Cardiac muscle cell (in vitro differentiated cells and primary cell): Measurements from ENCODE around the gene MMP28. TPM values are rescaled to one million over a fixed set of nuclear protein-coding genes. Genes with fewer than 3 reads are reported as not detected.
"Not testable (repeated sequence)": the region's sequence is repeated elsewhere in the genome, so short reads cannot be mapped to it uniquely, and the experiment has no call there.

ENCODE experiments used
- DNase-seq, 2 donors: peaks; one replicate each; pipeline versions ENCODE4 v3.0.0 to v3.0.0-alpha.2; 2010 to 2017; ENCODE audit warnings: low read depth in 1 of 2, low spot score in 1 of 2
- H3K27ac ChIP-seq: fragments of 200-600 bp; sonication (generic); 2 replicates; pipeline ENCODE4 v1.5.1; 2016
- H3K27me3 ChIP-seq: fragments of 200-600 bp; sonication (generic); 2 replicates; pipeline ENCODE4 v1.6.0; 2016; ENCODE audit warnings: control low read depth
- H3K36me3 ChIP-seq: fragments of 200-600 bp; sonication (generic); 2 replicates; pipeline ENCODE4 v1.5.1; 2016; ENCODE audit warnings: control low read depth
- H3K4me1 ChIP-seq: fragments of 200-600 bp; sonication (generic); 2 replicates; pipeline ENCODE4 v1.8.1; 2017; ENCODE audit warnings: low read depth, mild to moderate bottlenecking, mixed run types
- H3K4me3 ChIP-seq: fragments of 200-600 bp; sonication (generic); 2 replicates; pipeline ENCODE4 v1.5.1; 2016; ENCODE audit warnings: mild to moderate bottlenecking
- H3K9me3 ChIP-seq: fragments of 200-600 bp; sonication (generic); 2 replicates; pipeline ENCODE4 v1.5.1; 2017; ENCODE audit warnings: low read depth, mild to moderate bottlenecking, control low read depth
- CTCF ChIP-seq: IDR thresholded peaks from 2 replicates; pipeline ENCODE4 v1.5.1; 2012; ENCODE audit warnings: low read depth, mild to moderate bottlenecking, low read length
- polyA plus RNA-seq: library from polyadenylated mRNA; unstranded; fragments of >200 nt; fragmentation: Nextera tagmentation; extraction: Ambion mirVana; gene quantifications from 2 replicates; pipeline ENCODE4 v1.2.1, GENCODE V29; 2016
- total RNA-seq: library from RNA; depleted of rRNA; stranded (reverse); fragments of >200 nt; gene quantifications from 2 replicates; pipeline ENCODE4 v1.2.3, GENCODE V29; 2016

The MMP28 gene
- total and polyA plus RNA-seq, 2 experiments from 2014 or later: 0.84 TPM; not detected in 1

GRCh38 chr17:35760587-35760986 is 34.9 kb downstream of the MMP28 start, which contains the start of gene C17orf50:
Gene C17orf50, plus strand, starts transcription at chr17:35760887. Its CDS starts 55 bp downstream, at chr17:35760942.
- Histone ChIP-seq H3K9me3 (no peaks in the 10 kb centered on the region), H3K4me3 (no peak within 1 kb of the TSS), H3K36me3 (no peaks in the 10 kb centered on the region), H3K27ac (no peak within 1 kb of the TSS), H3K27me3 (no peaks in the 10 kb centered on the region), H3K4me1 (no peaks in the 10 kb centered on the region)
- no peak for TF ChIP-seq CTCF
- no peak for DNase-seq

GRCh38 chr17:35757243-35757642 is 38.2 kb downstream of the MMP28 start:
- H3K4me1 ChIP-seq: no peaks in the 10 kb centered on the region
- H3K9me3 ChIP-seq: no peaks in the 10 kb centered on the region
- DNase-seq: no peak
- no peak overlapping the region for H3K4me3 ChIP-seq
- H3K36me3 ChIP-seq: no peaks in the 10 kb centered on the region
- TF ChIP-seq CTCF: no peak
- no peak overlapping the region for H3K27ac ChIP-seq
- H3K27me3 ChIP-seq: no peaks in the 10 kb centered on the region

- no peaks in the 10 kb centered on the region for H3K9me3 ChIP-seq
- no peak within 1 kb of the TSS for H3K27ac ChIP-seq
- H3K4me1 ChIP-seq: no peaks in the 10 kb centered on the region
- no peak within 1 kb of the TSS for H3K4me3 ChIP-seq
- no peaks in the 10 kb centered on the region for H3K36me3 ChIP-seq
- no peak for TF ChIP-seq CTCF
- no peaks in the 10 kb centered on the region for H3K27me3 ChIP-seq
- peak; percentile 14 to 34 for DNase-seq
Measured at GRCh38 chr17:35752945-35753764, 42.3 kb downstream of the MMP28 start, which contains the start of gene GAS2L2. Gene GAS2L2, minus strand, starts transcription at chr17:35753239. Its CDS starts 389 bp downstream, at chr17:35752850.

GRCh38 chr17:35752471-35752870 is 43.0 kb downstream of the MMP28 start:
- Histone ChIP-seq H3K27ac (no peak overlapping the region), H3K9me3 (no peaks in the 10 kb centered on the region), H3K4me1 (no peaks in the 10 kb centered on the region), H3K27me3 (no peaks in the 10 kb centered on the region), H3K4me3 (no peak overlapping the region), H3K36me3 (no peaks in the 10 kb centered on the region)
- DNase-seq: no peak
- TF ChIP-seq CTCF: no peak

- not testable (repeated sequence) for H3K36me3 ChIP-seq, H3K9me3 ChIP-seq, H3K27ac ChIP-seq, H3K27me3 ChIP-seq, H3K4me1 ChIP-seq, H3K4me3 ChIP-seq
- peak in 1 of 2 donors; percentile 76 for DNase-seq
Measured at GRCh38 chr17:35751541-35751940, 43.9 kb downstream of the MMP28 start.
